Retinal pigment epithelial cell (primary cell): ENCODE data around the gene MPST.

Source experiments
- DNase-seq: peaks from one replicate; pipeline ENCODE4 v3.0.0-alpha.2; 2010; ENCODE audit warnings: low read depth
- H3K4me3 ChIP-seq: 2 replicates; pipeline ENCODE4 v1.5.1; 2011; ENCODE audit warnings: mild to moderate bottlenecking, low read length, control low read depth, moderate library complexity
- CTCF ChIP-seq: conservative IDR thresholded peaks from 2 replicates; pipeline ENCODE4 v1.5.1; 2011; ENCODE audit warnings: low read depth, low read length, control low read depth, inconsistent platforms

MPST gene

GRCh38 chr22:37047006-37047405 lies 27.5 kb downstream of the MPST start:
- DNase-seq = no peak
- no peak overlapping the region for H3K4me3 ChIP-seq
- no peak for TF ChIP-seq CTCF

GRCh38 chr22:37048133-37048532 lies 28.6 kb downstream of the MPST start:
- no peak for TF ChIP-seq CTCF
- H3K4me3 ChIP-seq = no peak overlapping the region
- no peak for DNase-seq

- TF ChIP-seq CTCF = no peak
- DNase-seq = no peak
- H3K4me3 ChIP-seq = no peak overlapping the region
Observed at GRCh38 chr22:37049224-37049623, 29.7 kb downstream of the MPST start.

- H3K4me3 ChIP-seq = no peak overlapping the region
- DNase-seq = no peak
- TF ChIP-seq CTCF = no peak
Observed at GRCh38 chr22:37050913-37051312, 31.4 kb downstream of the MPST start.

- peak within 1 kb of the TSS; percentile 55 for H3K4me3 ChIP-seq
- DNase-seq = no peak
- TF ChIP-seq CTCF = no peak
Observed at GRCh38 chr22:37051391-37052385, 32.1 kb downstream of the MPST start, which contains the start of gene KCTD17. Gene KCTD17, plus strand, starts transcription at chr22:37051742. Its CDS starts 19 bp downstream, at chr22:37051761.

- no peak for TF ChIP-seq CTCF
- peak overlapping the region; percentile 55 for H3K4me3 ChIP-seq
Observed at GRCh38 chr22:37052386-37053309, 33.1 kb downstream of the MPST start.

More at GRCh38 chr22:37052386-37053309, 33.1 kb downstream of the MPST start:
- DNase-seq = no peak
